ENCODE data around the gene TRIM52.

DNA sequence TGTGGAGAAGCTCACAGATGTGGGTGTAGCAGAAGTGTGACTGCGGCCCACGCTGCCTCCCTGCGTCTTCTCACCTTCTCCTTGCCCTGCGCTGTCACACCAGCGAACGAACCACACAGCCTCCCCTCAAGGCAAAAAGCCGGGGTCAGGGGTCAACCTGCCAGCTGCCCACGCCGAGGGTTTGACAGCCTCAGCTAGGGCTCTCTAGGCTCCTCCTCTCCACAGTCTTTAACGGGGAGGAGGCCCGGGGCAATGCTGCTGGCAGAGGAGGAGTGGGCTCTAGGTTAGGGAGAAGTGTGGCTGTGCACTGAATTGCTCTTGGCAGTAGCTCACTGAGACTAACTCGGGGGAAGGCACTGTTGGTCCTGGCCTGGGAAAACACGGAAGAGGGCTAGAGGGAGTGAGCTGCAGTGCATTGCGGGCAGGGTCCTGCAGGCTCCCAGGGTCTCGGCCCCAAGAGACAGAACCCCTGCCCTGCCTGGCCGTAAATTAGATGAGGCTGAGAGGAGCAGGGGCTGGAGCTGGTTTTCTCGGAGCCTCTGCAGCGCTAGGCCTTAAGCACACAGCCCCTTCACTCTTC lies 4.2 kb upstream of the TRIM52 start:
- TF ChIP-seq, protein P1, sequence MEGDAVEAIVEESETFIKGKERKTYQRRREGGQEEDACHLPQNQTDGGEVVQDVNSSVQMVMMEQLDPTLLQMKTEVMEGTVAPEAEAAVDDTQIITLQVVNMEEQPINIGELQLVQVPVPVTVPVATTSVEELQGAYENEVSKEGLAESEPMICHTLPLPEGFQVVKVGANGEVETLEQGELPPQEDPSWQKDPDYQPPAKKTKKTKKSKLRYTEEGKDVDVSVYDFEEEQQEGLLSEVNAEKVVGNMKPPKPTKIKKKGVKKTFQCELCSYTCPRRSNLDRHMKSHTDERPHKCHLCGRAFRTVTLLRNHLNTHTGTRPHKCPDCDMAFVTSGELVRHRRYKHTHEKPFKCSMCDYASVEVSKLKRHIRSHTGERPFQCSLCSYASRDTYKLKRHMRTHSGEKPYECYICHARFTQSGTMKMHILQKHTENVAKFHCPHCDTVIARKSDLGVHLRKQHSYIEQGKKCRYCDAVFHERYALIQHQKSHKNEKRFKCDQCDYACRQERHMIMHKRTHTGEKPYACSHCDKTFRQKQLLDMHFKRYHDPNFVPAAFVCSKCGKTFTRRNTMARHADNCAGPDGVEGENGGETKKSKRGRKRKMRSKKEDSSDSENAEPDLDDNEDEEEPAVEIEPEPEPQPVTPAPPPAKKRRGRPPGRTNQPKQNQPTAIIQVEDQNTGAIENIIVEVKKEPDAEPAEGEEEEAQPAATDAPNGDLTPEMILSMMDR (IDR thresholded peaks at IDR 0.05), result no peak
- TF ChIP-seq POLR2A (IDR thresholded peaks at IDR 0.05) (no peak), POLR2AphosphoS5 (IDR thresholded peaks at IDR 0.05) (no peak)
